Astrocyte (in vitro differentiated cells and primary cell): ENCODE results near the gene ARHGAP26. TPM values are rescaled to one million over a fixed set of nuclear protein-coding genes. Genes with fewer than 3 reads are reported as not detected.
A peak's percentile ranks its signal among the peaks of the same experiment; 100 is the strongest.

Experiments
- DNase-seq: peaks from one replicate; pipeline ENCODE4 v3.0.0-alpha.2; 2010; ENCODE audit warnings: low read depth
- FAIRE-seq: peaks from 2 replicates; lab custom pipeline; 2011; peaks lifted over from hg19 to GRCh38; lab: Jason Lieb, UNC
- H2AFZ ChIP-seq: 2 replicates; pipeline ENCODE4 v1.6.0; 2012; ENCODE audit warnings: low read depth, low read length, inconsistent platforms
- H3K27ac ChIP-seq: 2 replicates; pipeline ENCODE4 v1.5.1; 2011; ENCODE audit warnings: low read depth, low read length, inconsistent platforms
- H3K27me3 ChIP-seq: 2 replicates; pipeline ENCODE4 v1.6.0; 2011; ENCODE audit warnings: low read length, inconsistent platforms; ENCODE audit not compliant: insufficient read depth
- H3K36me3 ChIP-seq: 2 replicates; pipeline ENCODE4 v1.5.1; 2011; ENCODE audit warnings: low read length, inconsistent platforms; ENCODE audit not compliant: insufficient read depth
- H3K4me1 ChIP-seq: 2 replicates; pipeline ENCODE4 v1.5.1; 2011; ENCODE audit warnings: low read length, inconsistent platforms; ENCODE audit not compliant: insufficient read depth
- H3K4me2 ChIP-seq: 2 replicates; pipeline ENCODE4 v1.6.0; 2012; ENCODE audit warnings: low read length, inconsistent platforms
- H3K4me3 ChIP-seq: 2 replicates; pipeline ENCODE4 v1.5.1; 2011; ENCODE audit warnings: low read depth, mild to moderate bottlenecking, low read length, inconsistent platforms; ENCODE audit not compliant: insufficient read depth
- H3K79me2 ChIP-seq: 2 replicates; pipeline ENCODE4 v1.6.0; 2012; ENCODE audit warnings: mild to moderate bottlenecking, low read length, inconsistent platforms; ENCODE audit not compliant: insufficient read depth
- H3K9ac ChIP-seq: 2 replicates; pipeline ENCODE4 v1.6.0; 2012; ENCODE audit warnings: mild to moderate bottlenecking, low read length, inconsistent platforms
- H3K9me3 ChIP-seq: 2 replicates; pipeline ENCODE4 v1.5.1; 2012; ENCODE audit warnings: low read depth, mild to moderate bottlenecking, low read length, inconsistent platforms; ENCODE audit not compliant: insufficient read depth
- H4K20me1 ChIP-seq: 2 replicates; pipeline ENCODE4 v1.6.0; 2012; ENCODE audit warnings: low read length, inconsistent platforms; ENCODE audit not compliant: insufficient read depth
- H3K27ac Mint-ChIP-seq: one replicate; pipeline ENCODE4 v1.8.0; 2021; ENCODE audit warnings: mild to moderate bottlenecking, mixed read lengths; ENCODE audit not compliant: unreplicated experiment
- H3K27me3 Mint-ChIP-seq: one replicate; pipeline ENCODE4 v1.8.0; 2021; ENCODE audit warnings: low read depth, mixed read lengths; ENCODE audit not compliant: unreplicated experiment
- H3K36me3 Mint-ChIP-seq: one replicate; pipeline ENCODE4 v1.8.0; 2021; ENCODE audit warnings: low read depth, mixed read lengths; ENCODE audit not compliant: unreplicated experiment
- H3K4me1 Mint-ChIP-seq: one replicate; pipeline ENCODE4 v1.8.0; 2021; ENCODE audit warnings: low read depth, mixed read lengths; ENCODE audit not compliant: unreplicated experiment
- H3K4me3 Mint-ChIP-seq: one replicate; pipeline ENCODE4 v1.8.0; 2021; ENCODE audit warnings: mild to moderate bottlenecking, moderate library complexity, mixed read lengths; ENCODE audit not compliant: unreplicated experiment
- H3K9me3 Mint-ChIP-seq: one replicate; pipeline ENCODE4 v1.8.0; 2021; ENCODE audit warnings: mild to moderate bottlenecking, mixed read lengths; ENCODE audit not compliant: unreplicated experiment
- EZH2 ChIP-seq: IDR thresholded peaks from 2 replicates; pipeline ENCODE4 v1.6.1; 2012; ENCODE audit warnings: mild to moderate bottlenecking, low read length, inconsistent platforms; ENCODE audit not compliant: insufficient read depth
- total RNA-seq: library from RNA; stranded (reverse); gene quantifications from 2 replicates; pipeline ENCODE4 v1.2.1, GENCODE V29; 2021
- TF ChIP-seq, protein P1 (sequence below): IDR thresholded peaks from 2 replicates; pipeline ENCODE4 v1.5.1; 2011; ENCODE audit warnings: low read depth, mild to moderate bottlenecking, inconsistent platforms, low read length, moderate library complexity; ENCODE audit not compliant: insufficient read depth

The ARHGAP26 gene
- total RNA-seq, 1 donor from 2014 or later: 5.6 TPM

DNA sequence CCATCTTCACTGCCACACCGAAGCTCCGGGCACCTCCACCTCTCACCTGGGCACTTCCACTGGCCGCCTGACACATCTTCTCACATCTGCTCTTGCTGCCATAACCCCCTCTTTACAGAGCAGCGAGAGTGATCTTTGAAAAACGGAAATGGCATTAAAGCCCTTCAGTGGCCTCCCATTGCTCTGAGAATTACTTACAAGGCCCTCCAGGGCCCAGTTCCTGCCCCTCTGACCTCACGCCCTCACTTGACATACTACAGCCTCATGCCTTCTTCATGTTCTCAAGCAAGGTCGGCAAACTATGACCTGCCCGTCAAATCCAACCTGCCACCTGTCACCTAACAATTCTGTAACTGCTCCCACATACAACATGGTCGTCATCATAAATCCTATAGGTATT is 446.0 kb downstream of the ARHGAP26 start:
- H3K4me3 ChIP-seq: no peak overlapping the region
- H2AFZ ChIP-seq: no peak overlapping the region
- H4K20me1 ChIP-seq: no peaks in the 10 kb centered on the region
- no peak overlapping the region for H3K9ac ChIP-seq
- H3K27me3 ChIP-seq: no peaks in the 10 kb centered on the region
- no peak for TF ChIP-seq EZH2
- TF ChIP-seq, protein P1, sequence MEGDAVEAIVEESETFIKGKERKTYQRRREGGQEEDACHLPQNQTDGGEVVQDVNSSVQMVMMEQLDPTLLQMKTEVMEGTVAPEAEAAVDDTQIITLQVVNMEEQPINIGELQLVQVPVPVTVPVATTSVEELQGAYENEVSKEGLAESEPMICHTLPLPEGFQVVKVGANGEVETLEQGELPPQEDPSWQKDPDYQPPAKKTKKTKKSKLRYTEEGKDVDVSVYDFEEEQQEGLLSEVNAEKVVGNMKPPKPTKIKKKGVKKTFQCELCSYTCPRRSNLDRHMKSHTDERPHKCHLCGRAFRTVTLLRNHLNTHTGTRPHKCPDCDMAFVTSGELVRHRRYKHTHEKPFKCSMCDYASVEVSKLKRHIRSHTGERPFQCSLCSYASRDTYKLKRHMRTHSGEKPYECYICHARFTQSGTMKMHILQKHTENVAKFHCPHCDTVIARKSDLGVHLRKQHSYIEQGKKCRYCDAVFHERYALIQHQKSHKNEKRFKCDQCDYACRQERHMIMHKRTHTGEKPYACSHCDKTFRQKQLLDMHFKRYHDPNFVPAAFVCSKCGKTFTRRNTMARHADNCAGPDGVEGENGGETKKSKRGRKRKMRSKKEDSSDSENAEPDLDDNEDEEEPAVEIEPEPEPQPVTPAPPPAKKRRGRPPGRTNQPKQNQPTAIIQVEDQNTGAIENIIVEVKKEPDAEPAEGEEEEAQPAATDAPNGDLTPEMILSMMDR: no peak
- H3K9me3 ChIP-seq: no peaks in the 10 kb centered on the region
- H3K36me3 ChIP-seq: no peaks in the 10 kb centered on the region
- Mint-ChIP-seq H3K27me3 (no peaks in the 10 kb centered on the region), H3K27ac (no peak overlapping the region), H3K36me3 (peaks cover 5% of the 10 kb centered on the region), H3K9me3 (no peaks in the 10 kb centered on the region), H3K4me3 (no peak overlapping the region), H3K4me1 (peaks cover 18% of the 10 kb centered on the region)
- no peak overlapping the region for H3K4me2 ChIP-seq
- DNase-seq (no peak), FAIRE-seq (no peak)
- H3K79me2 ChIP-seq: no peaks in the 10 kb centered on the region
- peaks cover 12% of the 10 kb centered on the region for H3K4me1 ChIP-seq
- no peak overlapping the region for H3K27ac ChIP-seq

DNA sequence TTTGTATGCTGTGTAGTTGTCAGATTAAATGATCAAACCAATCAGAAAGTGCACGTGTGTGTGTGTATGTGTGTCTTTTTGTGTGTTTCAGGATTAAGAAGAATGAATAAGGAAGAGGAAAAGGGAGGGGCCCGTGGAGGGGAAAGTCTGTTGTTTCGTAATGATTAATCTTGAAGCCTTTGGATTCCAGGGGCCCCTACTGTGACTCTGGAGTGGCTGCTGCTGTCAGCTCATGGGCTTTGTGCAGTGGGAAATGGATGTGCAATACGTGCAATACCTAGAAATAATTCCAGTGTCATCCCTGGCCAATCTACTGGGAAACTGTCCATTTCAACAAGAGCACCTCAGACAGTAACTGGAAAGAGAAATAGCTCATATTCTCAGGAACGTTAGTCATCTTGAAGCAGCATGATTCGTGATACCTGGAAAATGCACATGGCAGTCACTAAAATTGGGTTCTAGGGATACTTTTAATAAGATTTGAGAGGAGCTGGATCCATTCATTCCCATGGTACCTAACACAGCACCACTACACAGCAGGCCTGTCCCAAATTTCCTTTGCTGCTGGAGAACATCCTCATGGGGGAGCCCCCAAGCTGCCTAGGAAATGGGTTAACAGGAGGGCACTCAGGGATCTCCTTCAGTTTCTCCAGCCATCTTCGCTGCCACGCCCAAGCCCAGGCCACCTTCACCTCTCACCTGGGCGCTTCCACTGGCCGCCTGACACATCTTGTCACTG is 447.1 kb downstream of the ARHGAP26 start:
- H3K27me3 ChIP-seq: no peaks in the 10 kb centered on the region
- no peaks in the 10 kb centered on the region for H3K9me3 Mint-ChIP-seq
- TF ChIP-seq EZH2: no peak
- TF ChIP-seq, protein P1: no peak
- peaks cover 19% of the 10 kb centered on the region for H3K4me1 Mint-ChIP-seq
- no peaks in the 10 kb centered on the region for H3K27me3 Mint-ChIP-seq
- H3K27ac ChIP-seq: no peak overlapping the region
- no peak overlapping the region for H3K4me3 ChIP-seq
- no peaks in the 10 kb centered on the region for H3K79me2 ChIP-seq
- no peaks in the 10 kb centered on the region for H3K36me3 ChIP-seq
- peaks cover 12% of the 10 kb centered on the region for H3K4me1 ChIP-seq
- H4K20me1 ChIP-seq: no peaks in the 10 kb centered on the region
- peak overlapping the region; percentile 51 for H3K27ac Mint-ChIP-seq
- peak overlapping the region; percentile 20 for H3K4me3 Mint-ChIP-seq
- H2AFZ ChIP-seq: no peak overlapping the region
- no peak overlapping the region for H3K9ac ChIP-seq
- FAIRE-seq (no peak), DNase-seq (no peak)
- H3K4me2 ChIP-seq: no peak overlapping the region
- no peaks in the 10 kb centered on the region for H3K9me3 ChIP-seq
- peaks cover 5% of the 10 kb centered on the region for H3K36me3 Mint-ChIP-seq

DNA sequence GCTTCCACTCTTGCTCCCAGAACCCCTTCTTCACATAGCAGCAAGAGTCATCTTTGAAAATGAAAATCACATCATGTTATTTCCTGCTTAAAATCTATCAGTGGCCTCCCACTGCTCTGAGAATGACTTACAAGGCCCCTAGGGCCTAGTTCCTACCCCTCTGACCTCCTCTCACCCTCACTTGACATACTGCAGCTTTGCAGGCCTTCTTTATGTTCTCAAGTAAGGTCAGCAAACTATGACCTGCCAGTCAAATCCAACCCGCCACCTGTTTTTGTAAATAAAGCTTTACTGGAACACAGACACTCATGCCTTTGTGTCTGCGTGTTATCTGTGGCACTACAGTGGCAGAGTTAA is 447.6 kb downstream of the ARHGAP26 start:
- Mint-ChIP-seq H3K36me3 (peaks cover 7% of the 10 kb centered on the region), H3K4me1 (peaks cover 22% of the 10 kb centered on the region), H3K4me3 (no peak overlapping the region), H3K27me3 (no peaks in the 10 kb centered on the region), H3K27ac (no peak overlapping the region), H3K9me3 (no peaks in the 10 kb centered on the region)
- H3K79me2 ChIP-seq: no peaks in the 10 kb centered on the region
- no peak for DNase-seq
- H2AFZ ChIP-seq: no peak overlapping the region
- no peaks in the 10 kb centered on the region for H4K20me1 ChIP-seq
- H3K4me1 ChIP-seq: peaks cover 12% of the 10 kb centered on the region
- no peaks in the 10 kb centered on the region for H3K36me3 ChIP-seq
- H3K27me3 ChIP-seq: no peaks in the 10 kb centered on the region
- no peak overlapping the region for H3K27ac ChIP-seq
- no peak overlapping the region for H3K9ac ChIP-seq
- H3K9me3 ChIP-seq: no peaks in the 10 kb centered on the region
- H3K4me2 ChIP-seq: no peak overlapping the region
- TF ChIP-seq, protein P1: no peak
- no peak for TF ChIP-seq EZH2
- no peak overlapping the region for H3K4me3 ChIP-seq
- no peak for FAIRE-seq
